Stimulated activated CD8-positive, alpha-beta memory T cell treated with anti-CD3 and anti-CD28 coated beads, Interleukin-12 subunit alpha, Interleukin-12 subunit beta, amount 100 ng/mL, for 24 hours (primary cell): ENCODE data around the gene GARIN5B.
"Not testable (repeated sequence)": the region's sequence is repeated elsewhere in the genome, so short reads cannot be mapped to it uniquely, and the experiment has no call there.

Source experiments
- DNase-seq: peaks from one replicate; pipeline ENCODE4 v3.0.0-alpha.2; 2020; ENCODE audit errors: extremely low read depth

GARIN5B gene

GRCh38 chr19:55362990-55363716, at the start of gene GARIN5B:
TSS of gene GARIN5B (minus strand) at chr19:55363260. CDS start at chr19:55363066, 194 bp downstream.
- no peak for DNase-seq

GRCh38 chr19:55410168-55410567, 47.1 kb upstream of the GARIN5B start:
- no peak for DNase-seq

GRCh38 chr19:55409179-55409578, 46.1 kb upstream of the GARIN5B start:
- DNase-seq: not testable (repeated sequence)

GRCh38 chr19:55408533-55408872, 45.4 kb upstream of the GARIN5B start:
- DNase-seq: no peak

- peak; percentile 92 for DNase-seq
Measured at GRCh38 chr19:55407800-55408532, 44.9 kb upstream of the GARIN5B start.

- DNase-seq: not testable (repeated sequence)
Measured at GRCh38 chr19:55407550-55407799, 44.4 kb upstream of the GARIN5B start, which contains the start of gene UBE2S. TSS of gene UBE2S (minus strand) at chr19:55407788. CDS start at chr19:55407589, 199 bp downstream.

GRCh38 chr19:55406826-55407549, 43.9 kb upstream of the GARIN5B start:
- DNase-seq: no peak

GRCh38 chr19:55406091-55406825, 43.2 kb upstream of the GARIN5B start:
- DNase-seq: no peak

GRCh38 chr19:55405638-55406037, 42.6 kb upstream of the GARIN5B start:
- no peak for DNase-seq

GRCh38 chr19:55402509-55402908, 39.4 kb upstream of the GARIN5B start:
- DNase-seq: no peak

GRCh38 chr19:55401390-55401789, 38.3 kb upstream of the GARIN5B start:
- DNase-seq: not testable (repeated sequence)

- DNase-seq: no peak
Measured at GRCh38 chr19:55400281-55401087, 37.4 kb upstream of the GARIN5B start.

GRCh38 chr19:55398200-55398925, 35.3 kb upstream of the GARIN5B start:
- no peak for DNase-seq

GRCh38 chr19:55392820-55393761, 30.0 kb upstream of the GARIN5B start:
- DNase-seq: no peak

- no peak for DNase-seq
Measured at GRCh38 chr19:55391702-55392615, 28.9 kb upstream of the GARIN5B start.

- DNase-seq: no peak
Measured at GRCh38 chr19:55391191-55391670, 28.2 kb upstream of the GARIN5B start.

- DNase-seq: no peak
Measured at GRCh38 chr19:55390461-55390880, 27.4 kb upstream of the GARIN5B start.
